HepG2 (cell line): Measurements from ENCODE around the gene ANKRD1. TPM values are rescaled to one million over a fixed set of nuclear protein-coding genes. Genes with fewer than 3 reads are reported as not detected.
A peak's percentile ranks its signal among the peaks of the same experiment; 100 is the strongest.

Source experiments
- FOXA3 ChIP-seq: IDR thresholded peaks from 2 replicates; pipeline ENCODE4 v1.6.1; 2016; ENCODE audit warnings: missing genetic modification reagents, missing compliant biosample characterization
- IRF2 ChIP-seq: IDR thresholded peaks from 2 replicates; pipeline ENCODE4 v1.6.1; 2018; ENCODE audit warnings: missing genetic modification reagents, missing compliant biosample characterization
- KDM2A ChIP-seq: sonication (generic); formaldehyde crosslinking; IDR thresholded peaks from 2 replicates; pipeline ENCODE4 v1.4.0; 2020; ENCODE audit warnings: low read depth, missing genetic modification reagents, borderline replicate concordance
- KDM5A ChIP-seq: fragments of 200-600 bp; sonication (generic); IDR thresholded peaks from 2 replicates; pipeline ENCODE4 v1.7.0; 2018; ENCODE audit warnings: antibody characterized with exemption, mild to moderate bottlenecking, low read length, borderline replicate concordance
- PPARG ChIP-seq: conservative IDR thresholded peaks from 2 replicates; pipeline ENCODE4 v1.6.1; 2016; ENCODE audit warnings: missing biosample characterization, missing genetic modification reagents
- RAD21 ChIP-seq: fragments of 450-650 bp; formaldehyde crosslinking; IDR thresholded peaks from 2 replicates; pipeline ENCODE4 v1.5.0; 2020; ENCODE audit warnings: mild to moderate bottlenecking
- RELA ChIP-seq: sonication (generic); formaldehyde crosslinking; IDR thresholded peaks from 2 replicates; pipeline ENCODE4 v1.4.0; 2020; ENCODE audit warnings: missing genetic modification reagents
- RXRB ChIP-seq: IDR thresholded peaks from 2 replicates; pipeline ENCODE4 v1.6.1; 2016; ENCODE audit warnings: borderline replicate concordance, missing genetic modification reagents, missing compliant biosample characterization
- SNAPC4 ChIP-seq: sonication (generic); formaldehyde crosslinking; IDR thresholded peaks from 2 replicates; pipeline ENCODE4 v1.4.0; 2020; ENCODE audit warnings: mild to moderate bottlenecking, missing genetic modification reagents
- STAG1 ChIP-seq: sonication (generic); formaldehyde crosslinking; IDR thresholded peaks from 2 replicates; pipeline ENCODE4 v1.4.0; 2020; ENCODE audit warnings: missing genetic modification reagents
- TEAD3 ChIP-seq: optimal IDR thresholded peaks from 2 replicates; pipeline ENCODE3; 2016; ENCODE audit warnings: borderline replicate concordance
- ZBTB42 ChIP-seq: sonication (generic); formaldehyde crosslinking; IDR thresholded peaks from 2 replicates; pipeline ENCODE4 v1.5.0; 2020; ENCODE audit warnings: mild to moderate bottlenecking, missing genetic modification reagents
- ZBTB44 ChIP-seq: sonication (generic); formaldehyde crosslinking; IDR thresholded peaks from 2 replicates; pipeline ENCODE4 v1.4.0; 2020; ENCODE audit warnings: missing genetic modification reagents
- ZNF17 ChIP-seq: sonication (generic); formaldehyde crosslinking; IDR thresholded peaks from 2 replicates; pipeline ENCODE4 v1.5.0; 2020; ENCODE audit warnings: mild to moderate bottlenecking, missing genetic modification reagents
- ZNF30 ChIP-seq: sonication (generic); formaldehyde crosslinking; IDR thresholded peaks from 2 replicates; pipeline ENCODE4 v1.5.0; 2020; ENCODE audit warnings: mild to moderate bottlenecking, missing genetic modification reagents
- ZNF335 ChIP-seq: sonication (generic); formaldehyde crosslinking; IDR thresholded peaks from 2 replicates; pipeline ENCODE4 v1.4.0; 2020; ENCODE audit warnings: missing genetic modification reagents
- ZNF589 ChIP-seq: sonication (generic); formaldehyde crosslinking; conservative IDR thresholded peaks from 2 replicates; pipeline ENCODE4 v1.8.0; 2022; ENCODE audit warnings: mild to moderate bottlenecking, moderate library complexity, missing genetic modification reagents
- ZNF704 ChIP-seq: sonication (generic); formaldehyde crosslinking; IDR thresholded peaks from 2 replicates; pipeline ENCODE4 v1.8.1; 2023; ENCODE audit warnings: mild to moderate bottlenecking, inconsistent platforms, moderate library complexity, missing genetic modification reagents, borderline replicate concordance
- polyA plus RNA-seq, 8 experiments: library from polyadenylated mRNA; depleted of rRNA in 3 of 8; stranded (reverse) in 7 of 8; unstranded in 1 of 8; fragments of >200 nt; fragmentation: Illumina TruSeq in 4 of 8; extraction: Trizol in 4 of 8; gene quantifications; 2 replicates each; pipeline versions ENCODE4 v1.2.1 to v1.2.3, GENCODE V29; 2011 to 2016; ENCODE audit warnings: low read depth in 4 of 8, missing spikeins in 1 of 8, mixed read lengths in 1 of 8; ENCODE audit not compliant: insufficient read depth in 1 of 8
- total RNA-seq, 5 experiments: library from RNA; depleted of rRNA; stranded (reverse); fragments of >200 nt; fragmentation: Illumina TruSeq; extraction: Trizol; gene quantifications; 2 replicates each; pipeline ENCODE4 v1.2.3, GENCODE V29; 2016; ENCODE audit warnings: low read depth in 1 of 5
- TF ChIP-seq, protein P1 (sequence below): IDR thresholded peaks from 2 replicates; pipeline ENCODE4 v1.6.1; 2012; ENCODE audit warnings: low read depth, low read length, improper control_type of control experiment

The ANKRD1 gene
- total and polyA plus RNA-seq, 2 of the 13 experiments (the other 11 are each of a cell fraction or from before 2014, with no cell fraction given): 19.4 to 41.8 TPM

- peak; percentile 91 for TF ChIP-seq RAD21 (CRISPR knock-in tag)
- 0 out of 2 replicates have a peak, but pooled peaks have one; percentile 47 for TF ChIP-seq IRF2 (CRISPR knock-in tag)
- no peak for TF ChIP-seq ZNF30 (CRISPR knock-in tag)
- TF ChIP-seq STAG1 (CRISPR knock-in tag): peak; percentile 95
- TF ChIP-seq RXRB (CRISPR knock-in tag): peak; percentile 44; the same call in 1 of the 2 replicates
- TF ChIP-seq FOXA3: peak; percentile 27; the same call in 1 of the 2 replicates
- no peak for TF ChIP-seq ZNF589
- TF ChIP-seq ZNF335 (CRISPR knock-in tag): peak; percentile 29; the same call in 1 of the 2 replicates
- TF ChIP-seq ZBTB44: no peak
- TF ChIP-seq ZNF704 (CRISPR knock-in tag): no peak
- TF ChIP-seq, protein P1, sequence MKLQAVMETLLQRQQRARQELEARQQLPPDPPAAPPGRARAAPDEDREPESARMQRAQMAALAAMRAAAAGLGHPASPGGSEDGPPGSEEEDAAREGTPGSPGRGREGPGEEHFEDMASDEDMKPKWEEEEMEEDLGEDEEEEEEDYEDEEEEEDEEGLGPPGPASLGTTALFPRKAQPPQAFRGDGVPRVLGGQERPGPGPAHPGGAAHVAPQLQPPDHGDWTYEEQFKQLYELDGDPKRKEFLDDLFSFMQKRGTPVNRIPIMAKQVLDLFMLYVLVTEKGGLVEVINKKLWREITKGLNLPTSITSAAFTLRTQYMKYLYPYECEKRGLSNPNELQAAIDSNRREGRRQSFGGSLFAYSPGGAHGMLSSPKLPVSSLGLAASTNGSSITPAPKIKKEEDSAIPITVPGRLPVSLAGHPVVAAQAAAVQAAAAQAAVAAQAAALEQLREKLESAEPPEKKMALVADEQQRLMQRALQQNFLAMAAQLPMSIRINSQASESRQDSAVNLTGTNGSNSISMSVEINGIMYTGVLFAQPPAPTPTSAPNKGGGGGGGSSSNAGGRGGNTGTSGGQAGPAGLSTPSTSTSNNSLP: no peak
- TF ChIP-seq ZNF17 (CRISPR knock-in tag): no peak
- peak; percentile 72 for TF ChIP-seq TEAD3
- 0 out of 2 replicates have a peak, but pooled peaks have one; percentile 29 for TF ChIP-seq PPARG (CRISPR knock-in tag)
- TF ChIP-seq SNAPC4: no peak
- no peak for TF ChIP-seq ZBTB42
- TF ChIP-seq KDM5A: no peak
- no peak for TF ChIP-seq RELA
- peak; percentile 30; the same call in 1 of the 2 replicates for TF ChIP-seq KDM2A (CRISPR knock-in tag)
These were observed 9.5 kb downstream of the ANKRD1 start (continued) for GRCh38 chr10:90911133-90912051.
